GM04504 (cell line): Measurements from ENCODE around the gene HAPLN1.

Source experiments
- DNase-seq: peaks from one replicate; pipeline ENCODE4 v3.0.0-alpha.2; 2012; ENCODE audit warnings: low read depth

Gene HAPLN1

DNA sequence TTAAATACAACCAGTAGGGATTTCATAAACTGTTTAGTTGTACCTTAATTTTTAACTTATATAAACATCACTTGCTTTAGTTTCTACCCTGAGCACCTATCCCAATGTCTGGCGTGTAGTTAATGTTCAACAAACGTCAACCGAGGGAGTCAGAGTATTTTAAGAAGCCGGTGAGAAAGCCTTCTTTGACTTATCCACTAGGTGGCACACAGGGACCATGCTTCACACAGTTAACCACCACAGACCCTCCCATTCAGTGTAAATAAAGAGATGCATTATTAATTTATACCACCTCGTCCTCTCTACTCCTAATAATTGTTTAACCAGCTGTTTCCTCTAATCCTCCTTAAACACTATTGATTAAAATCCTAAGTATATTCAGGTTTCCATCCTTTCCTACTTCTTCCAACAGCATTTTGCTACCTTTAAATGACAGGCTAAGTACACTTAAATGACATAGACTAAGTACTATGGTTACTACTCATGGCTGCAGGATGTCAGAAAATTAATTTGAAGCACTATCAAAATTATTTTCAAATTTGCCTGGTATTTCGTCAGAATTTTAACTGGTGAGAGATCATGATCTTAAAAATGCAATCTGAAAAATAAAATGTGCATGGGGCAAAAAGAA, 2.3 kb downstream of the HAPLN1 start:
- DNase-seq, result no peak

DNA sequence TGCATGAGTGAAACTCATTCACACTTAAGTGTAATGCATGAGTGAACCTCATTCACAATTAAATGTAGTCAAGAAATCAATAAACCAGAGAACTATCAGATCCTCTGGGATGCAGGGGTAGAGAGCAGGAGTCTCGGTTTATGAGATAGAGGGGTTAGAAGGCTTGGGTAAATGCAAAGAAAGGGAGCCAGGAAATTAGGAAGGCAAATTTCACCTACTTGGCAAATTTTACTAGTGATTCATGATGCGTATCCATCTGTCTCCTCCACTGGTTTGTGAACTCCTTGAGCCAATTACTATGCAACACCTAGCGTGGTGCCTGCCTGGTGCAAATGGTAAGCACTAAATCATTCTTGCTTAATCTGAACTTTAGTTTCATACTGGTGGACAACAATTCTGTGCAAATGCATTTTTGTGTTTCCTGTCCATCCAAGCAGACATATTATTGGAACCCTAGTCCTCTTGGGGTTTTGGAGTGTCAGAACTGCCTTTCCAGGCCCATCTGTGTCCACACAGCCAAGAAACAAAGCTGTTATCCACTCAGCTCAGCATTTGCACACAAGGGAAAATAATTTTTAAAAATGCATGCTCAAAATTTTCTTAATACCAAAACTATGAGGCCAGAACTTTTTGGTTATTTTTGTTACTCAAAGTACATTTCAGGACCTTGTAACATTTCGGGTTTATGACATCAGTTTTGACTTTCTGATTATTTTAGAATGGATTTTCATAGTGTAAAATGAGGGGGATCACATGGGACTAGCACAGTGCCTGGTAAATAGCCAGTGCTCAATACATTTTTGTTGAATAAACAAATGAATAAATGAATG, 5.2 kb downstream of the HAPLN1 start:
- DNase-seq, result no peak

DNA sequence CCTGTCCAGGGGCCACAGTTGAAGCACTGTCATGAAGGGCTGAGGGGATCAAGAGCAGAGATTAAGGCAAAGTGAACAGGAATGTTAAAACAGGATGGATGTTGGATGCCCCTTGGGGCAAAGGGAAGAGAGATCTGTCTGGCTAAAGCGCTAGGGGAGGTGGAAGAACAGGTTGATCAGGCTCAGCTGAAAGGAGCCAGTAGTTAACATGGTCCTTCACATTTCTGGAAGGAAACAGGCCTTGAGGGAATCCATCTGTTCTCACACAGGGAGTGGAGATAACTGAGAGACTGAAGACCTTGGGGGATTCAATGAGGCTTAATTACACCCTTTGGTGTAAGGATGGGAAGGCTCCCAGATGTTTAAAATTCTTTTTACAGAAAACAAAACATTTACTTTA, 5.8 kb downstream of the HAPLN1 start:
- DNase-seq, result no peak

DNA sequence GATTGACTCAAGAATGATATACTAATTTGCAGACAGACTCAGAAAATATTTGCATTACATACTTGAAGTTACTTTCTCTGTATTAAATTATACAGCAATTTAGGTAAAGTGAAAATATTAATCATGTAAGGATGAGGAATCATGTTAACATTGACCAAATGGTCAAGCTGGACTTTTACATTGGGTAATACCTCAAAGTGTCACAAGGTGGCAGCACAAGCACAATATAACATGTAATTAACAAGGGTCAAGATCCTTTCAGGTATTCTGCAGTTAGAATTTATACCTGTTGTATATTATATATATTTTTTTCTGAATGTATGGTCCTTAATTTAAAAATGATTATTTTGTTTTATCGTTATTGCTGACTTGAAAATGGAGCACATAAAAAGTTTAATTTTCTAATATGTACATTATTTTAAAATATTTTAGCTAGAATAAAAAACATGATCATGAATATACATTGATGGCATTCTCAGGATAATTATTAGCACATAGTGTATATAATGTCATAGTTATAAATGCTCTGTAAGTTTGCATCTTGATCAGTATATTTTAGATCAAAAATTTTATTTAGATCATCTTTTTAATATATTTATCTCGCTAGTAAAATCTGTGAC, 8.6 kb downstream of the HAPLN1 start:
- no peak for DNase-seq

DNA sequence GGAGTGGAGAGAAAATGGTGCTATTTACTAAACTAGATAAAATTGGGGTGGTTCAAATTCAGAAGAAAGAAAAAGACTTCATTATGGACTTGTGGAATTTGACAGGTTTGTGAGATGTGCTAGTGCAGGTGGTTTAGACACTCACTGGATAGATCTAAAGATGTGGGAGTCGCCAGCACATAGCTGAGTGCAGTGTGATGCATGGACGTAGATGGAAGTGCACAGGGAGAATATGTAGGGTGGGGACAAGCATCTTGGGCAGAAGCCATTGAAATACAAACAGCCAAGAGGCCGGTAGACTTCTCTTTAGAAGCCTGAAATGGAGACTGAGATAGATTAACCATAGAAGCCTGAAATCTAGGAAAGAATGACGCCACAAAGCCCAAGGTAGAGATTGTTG, 10.7 kb downstream of the HAPLN1 start:
- no peak for DNase-seq

DNA sequence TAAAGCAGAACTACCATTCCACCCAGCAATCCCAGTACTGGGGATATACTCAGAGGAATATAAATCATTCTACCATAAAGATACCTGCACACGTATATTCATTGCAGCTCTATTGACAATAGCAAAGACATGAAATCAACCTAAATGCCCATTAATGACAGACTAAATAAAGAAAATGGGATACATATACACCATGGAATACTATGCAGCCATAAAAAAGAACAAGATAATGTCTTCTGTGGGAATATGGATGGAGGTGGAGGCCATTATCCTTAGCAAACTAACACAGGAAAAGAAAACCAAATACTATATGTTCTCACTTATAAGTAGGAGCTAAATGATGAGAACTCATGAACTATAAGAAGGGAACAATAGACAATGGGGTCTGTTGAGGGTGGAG, 12.5 kb downstream of the HAPLN1 start:
- DNase-seq, result no peak

DNA sequence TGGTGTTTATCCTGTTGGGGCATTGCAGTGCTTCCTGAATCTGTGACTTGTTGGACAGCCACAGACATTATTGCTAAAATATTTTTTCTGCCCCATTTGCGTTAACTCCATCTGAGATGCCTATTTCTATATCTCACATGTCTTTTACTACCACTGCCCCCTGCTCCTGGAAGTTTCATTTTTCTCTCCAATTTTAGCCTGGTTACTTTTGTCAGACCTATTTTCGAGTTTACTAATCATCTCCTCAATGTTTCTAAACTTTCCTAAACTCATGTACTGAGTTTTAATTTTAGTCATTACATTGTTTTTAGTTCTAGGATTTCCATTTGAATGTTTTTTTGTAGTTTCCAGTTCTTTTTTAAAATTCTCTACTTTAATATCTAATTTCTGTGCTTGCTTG, 17.6 kb downstream of the HAPLN1 start:
- no peak for DNase-seq

DNA sequence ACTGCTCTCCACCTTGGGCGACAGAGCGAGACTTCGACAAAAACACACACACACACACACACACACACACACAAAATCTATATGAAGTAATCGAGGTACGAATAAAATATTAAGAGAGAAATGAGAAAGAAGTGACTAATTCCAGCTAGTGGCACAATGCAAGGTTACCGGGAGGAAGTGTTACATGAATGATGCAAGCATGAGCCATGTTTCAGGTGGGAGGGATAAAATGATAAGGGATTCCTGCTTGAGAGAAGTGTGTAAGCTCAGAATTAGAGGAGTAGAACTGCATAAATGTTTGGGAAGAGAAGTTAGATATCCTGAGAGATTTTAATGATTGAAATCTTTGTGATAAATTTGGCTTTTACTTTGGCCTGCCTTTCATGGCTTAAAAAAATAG, 18.8 kb downstream of the HAPLN1 start:
- DNase-seq, result no peak

DNA sequence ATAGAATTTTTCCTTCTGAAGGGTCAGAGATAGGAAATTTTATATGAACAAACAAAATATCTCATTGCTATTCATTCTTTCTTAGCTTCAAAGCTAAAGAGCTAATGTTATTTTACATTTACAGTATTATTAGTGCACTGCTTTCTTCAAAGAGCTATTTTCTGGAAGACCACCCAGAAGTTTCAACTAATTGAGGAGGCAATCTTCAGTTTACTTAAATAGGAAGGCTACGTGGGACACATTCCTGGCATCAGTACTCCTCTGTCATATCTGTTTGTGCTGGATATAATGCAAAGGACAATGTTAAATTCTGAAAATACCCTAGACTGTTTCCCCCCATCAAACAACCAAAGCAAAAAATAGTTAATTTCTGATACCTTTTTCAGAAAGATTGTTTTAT, 30.8 kb downstream of the HAPLN1 start:
- DNase-seq, result no peak

DNA sequence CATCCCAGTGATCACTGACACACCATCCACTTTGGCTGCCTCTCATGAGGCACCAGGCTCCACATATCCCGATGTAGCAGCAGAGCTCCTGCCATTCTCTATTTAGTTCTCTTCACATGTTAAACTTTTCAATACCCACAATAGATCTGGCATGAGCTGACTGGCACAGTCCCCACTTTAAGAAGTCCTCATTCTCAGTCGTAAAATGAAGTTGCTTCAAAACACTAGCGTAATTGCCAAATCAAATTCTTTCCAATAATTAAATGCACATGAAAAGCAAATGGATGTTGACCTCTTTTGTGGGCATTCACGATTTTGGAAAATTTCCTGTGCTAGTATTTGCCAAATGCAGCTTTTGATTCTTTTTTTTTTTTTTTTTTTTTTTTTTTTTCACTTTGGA, 32.4 kb downstream of the HAPLN1 start:
- no peak for DNase-seq

DNA sequence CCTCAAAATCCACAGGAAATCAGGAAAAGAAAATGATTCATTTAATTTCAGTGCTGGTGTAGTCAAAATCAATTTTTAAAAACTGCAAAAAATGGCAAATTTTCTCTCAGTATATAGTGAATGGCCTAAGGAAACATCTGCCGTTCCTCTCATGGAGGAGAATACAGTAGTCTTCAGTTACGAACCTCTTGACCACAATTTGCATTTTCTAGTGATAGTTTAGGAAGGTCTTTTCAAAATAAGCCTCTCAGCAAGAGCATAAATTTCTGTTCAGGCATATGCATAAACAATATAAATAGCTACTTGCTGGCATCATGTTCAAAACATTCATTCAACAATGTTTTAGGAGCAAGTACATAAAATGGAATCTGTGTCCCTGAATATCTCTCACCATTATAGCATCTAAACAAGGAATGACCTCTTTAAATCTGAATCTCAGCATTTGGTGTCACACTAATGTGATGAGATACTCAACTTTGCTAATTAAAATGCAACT, 33.5 kb downstream of the HAPLN1 start:
- DNase-seq, result no peak

DNA sequence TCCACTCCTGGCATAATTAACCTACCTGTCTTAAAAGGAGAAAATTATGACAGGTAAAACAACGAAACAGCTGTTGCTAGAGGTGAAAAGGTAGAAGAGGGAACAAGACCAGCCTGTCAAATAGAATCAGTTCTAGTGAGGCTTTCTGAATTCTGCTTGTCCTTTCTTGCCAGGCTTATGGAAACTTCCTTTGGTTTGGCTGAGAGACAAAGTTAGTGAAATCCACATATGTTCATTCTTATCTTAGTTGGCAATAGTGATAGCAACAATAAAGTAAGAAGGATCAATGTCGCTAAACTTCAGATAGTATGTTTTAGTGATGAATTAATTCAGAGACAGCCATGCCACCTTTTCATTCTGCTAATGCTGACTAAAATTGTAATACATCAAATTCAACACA, 34.4 kb downstream of the HAPLN1 start:
- DNase-seq, result no peak

DNA sequence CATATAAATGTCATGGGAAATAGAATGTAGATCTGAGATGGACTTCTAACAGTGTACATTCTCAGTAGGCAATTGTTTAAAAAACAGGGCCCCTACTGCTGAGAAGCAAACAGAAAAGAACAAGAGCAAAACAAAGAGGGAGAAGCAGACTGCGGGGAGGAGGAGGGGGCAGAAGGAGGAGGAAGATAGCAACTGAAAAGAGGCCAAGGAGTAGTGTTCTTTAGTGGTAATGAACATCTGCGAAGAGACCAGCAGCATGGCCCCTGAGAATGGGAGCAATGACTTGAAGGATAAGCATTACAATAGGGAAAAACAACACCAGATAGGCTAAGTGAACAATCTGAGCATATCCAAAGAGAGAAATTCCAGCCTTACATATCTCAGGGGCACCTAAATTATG, 36.8 kb downstream of the HAPLN1 start:
- no peak for DNase-seq

DNA sequence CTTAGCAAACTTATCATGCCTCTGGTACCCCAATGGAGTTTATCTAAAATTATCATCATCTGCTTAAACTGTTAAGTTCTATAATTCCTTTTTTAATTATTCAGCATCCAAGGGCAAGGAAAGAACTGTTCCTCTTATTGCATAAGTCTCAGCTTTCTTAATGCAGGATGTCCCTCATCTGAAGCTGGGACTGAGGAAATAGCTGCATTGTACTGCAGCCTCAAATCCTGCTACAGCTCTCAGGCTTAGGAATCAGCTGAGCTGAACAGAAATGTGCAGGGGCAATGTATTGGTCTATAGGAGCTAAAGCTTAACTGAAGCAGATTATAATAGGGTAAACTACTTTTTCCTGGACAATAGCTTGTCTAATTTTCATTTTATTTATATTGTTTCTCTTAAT, 48.0 kb downstream of the HAPLN1 start:
- DNase-seq, result no peak

DNA sequence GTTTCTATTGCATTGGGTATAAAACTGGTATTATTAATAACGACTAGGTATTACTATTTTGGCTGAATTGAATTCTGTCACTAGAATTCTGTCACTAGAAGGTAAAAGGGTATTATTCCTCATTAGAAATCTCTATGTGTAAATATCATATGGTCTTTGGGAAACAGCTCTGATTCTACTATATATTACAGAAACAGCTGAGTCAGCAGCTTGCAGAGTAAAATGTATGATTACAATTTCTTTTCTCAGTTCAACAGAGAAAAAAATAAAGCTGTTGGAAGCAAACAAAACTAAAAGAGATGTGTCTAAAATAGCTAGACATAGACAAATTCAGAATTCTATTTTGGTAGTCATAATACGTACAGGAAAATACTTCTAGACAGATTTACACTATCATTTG, 48.5 kb downstream of the HAPLN1 start:
- DNase-seq, result no peak

DNA sequence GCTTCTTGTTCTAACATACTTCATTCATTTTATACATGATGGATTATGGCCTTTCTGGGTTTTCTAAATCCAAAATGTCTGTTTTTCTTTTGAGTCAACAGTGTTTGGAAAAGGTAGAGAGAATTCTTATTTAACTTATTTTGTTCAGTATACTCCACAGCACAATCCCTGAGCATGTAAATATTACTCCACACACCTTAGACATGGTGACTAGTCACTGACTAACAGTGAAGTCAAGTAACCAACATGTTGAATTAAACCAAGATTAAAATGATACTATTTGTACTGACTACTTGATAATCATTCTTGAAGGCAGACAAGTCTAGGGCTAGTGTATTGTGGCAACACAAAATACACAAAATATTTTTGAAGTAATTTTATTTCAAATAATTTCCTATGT, 55.0 kb downstream of the HAPLN1 start:
- DNase-seq, result no peak

DNA sequence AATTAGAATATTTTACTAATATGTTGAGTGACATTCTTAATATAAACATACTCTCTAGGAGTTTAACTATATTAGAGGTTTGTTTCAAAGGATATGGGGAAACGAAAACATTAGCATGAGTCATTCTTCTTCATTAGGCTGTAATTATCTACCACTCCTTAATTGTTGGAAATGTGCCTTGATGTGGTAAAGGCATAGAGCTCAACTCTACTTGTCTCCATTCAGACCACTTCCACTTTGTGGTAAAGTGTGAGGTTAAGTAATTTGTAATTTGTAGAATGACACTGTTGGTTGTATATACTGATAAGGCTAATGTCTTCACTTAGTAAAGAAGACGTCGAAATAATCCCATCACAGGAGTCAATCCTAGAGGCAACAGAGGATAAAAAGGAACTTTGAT, 58.1 kb downstream of the HAPLN1 start:
- no peak for DNase-seq

DNA sequence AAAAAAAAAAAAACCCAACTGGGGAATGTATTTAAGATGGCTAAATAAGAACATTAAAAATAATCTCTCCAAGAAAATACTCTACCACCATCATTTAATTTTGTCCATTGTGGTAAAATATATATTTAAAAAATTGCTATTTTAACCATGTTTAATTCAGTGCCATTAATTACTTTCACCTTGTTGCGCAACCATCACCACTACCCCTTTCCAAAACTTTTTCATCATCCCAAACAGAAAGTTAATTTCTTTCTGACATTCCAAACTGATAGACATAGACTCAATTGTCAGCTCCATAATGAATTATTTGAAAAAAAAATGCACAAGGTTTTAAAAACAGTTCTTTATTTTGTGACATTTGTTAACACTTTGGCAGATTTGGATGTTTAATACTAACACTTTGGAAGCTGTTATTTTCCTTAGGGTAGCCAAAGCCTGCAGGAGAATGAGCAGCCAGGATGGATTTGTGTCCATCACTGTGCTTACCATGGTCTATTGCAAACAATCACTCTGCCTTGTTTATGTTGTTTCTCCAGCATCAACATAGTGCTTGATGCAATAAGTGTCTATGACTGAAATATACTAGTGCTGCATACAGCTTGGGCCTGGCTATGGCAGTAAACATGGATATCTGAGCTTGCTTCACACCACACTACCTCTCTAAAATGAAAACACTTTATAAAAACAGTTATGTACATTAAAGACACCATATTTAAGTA, 62.7 kb downstream of the HAPLN1 start:
- no peak for DNase-seq

DNA sequence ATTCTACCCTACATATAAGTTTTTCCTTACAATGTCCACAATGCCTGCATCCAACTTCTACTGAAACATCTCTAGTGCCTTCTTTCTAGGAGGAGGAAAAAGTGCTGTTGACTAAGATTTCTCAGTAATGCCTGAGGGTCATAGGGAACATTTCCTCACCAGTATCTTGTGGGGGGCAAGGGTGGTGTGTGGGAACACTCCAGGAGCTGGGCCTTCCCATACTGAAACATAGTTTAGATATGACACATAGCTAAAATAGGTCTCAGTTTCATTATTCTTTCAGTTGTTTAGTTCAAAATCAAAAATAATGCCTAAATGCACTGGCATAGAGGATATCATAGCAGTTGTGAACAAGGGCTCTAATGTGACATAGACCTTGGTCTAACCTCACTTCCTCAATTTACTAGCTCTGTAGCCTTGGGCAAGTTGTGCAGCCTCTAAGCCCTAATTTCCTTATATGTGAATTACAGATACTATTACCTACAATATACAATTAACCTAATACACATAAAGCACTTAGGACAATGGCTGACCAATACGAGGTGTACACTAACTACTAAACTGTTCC, 66.1 kb downstream of the HAPLN1 start:
- DNase-seq, result no peak

DNA sequence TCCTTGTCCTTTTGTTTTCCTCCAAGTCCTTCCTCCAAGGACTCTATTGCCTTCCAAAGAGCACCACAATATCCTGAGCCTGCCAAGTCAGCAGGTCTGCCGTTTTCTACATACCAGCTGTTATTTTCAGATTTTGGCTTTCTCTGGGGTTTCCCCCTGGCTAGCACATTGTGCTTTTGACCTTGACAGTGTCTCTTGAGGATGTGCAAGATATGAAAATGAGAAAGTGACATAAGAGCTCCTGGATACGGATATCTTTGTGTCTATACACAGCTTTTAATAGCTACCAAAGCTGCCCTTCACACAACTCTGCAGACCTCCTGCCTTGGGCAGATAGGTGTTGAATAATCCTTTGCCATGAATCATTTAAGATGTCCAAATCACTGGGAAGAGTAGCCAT, 67.0 kb downstream of the HAPLN1 start:
- no peak for DNase-seq

DNA sequence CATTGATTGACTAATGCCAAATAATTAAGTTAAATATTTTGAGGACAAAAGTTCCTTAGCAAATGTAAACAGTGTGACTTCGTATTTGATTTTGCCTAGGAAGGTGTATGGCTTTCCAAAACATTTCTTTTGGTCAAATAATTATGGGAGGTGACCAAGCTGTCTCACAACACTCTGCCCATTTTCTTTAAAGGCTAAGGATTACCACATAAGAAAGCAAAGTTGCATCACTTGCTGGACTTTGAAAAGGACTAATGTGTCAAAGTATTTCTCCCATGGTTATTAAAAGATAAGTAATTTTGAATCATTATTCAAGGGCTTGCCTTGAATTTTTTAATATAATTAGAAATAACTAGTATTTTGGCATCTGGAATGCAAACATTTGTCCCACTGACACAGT, 74.7 kb downstream of the HAPLN1 start:
- no peak for DNase-seq

DNA sequence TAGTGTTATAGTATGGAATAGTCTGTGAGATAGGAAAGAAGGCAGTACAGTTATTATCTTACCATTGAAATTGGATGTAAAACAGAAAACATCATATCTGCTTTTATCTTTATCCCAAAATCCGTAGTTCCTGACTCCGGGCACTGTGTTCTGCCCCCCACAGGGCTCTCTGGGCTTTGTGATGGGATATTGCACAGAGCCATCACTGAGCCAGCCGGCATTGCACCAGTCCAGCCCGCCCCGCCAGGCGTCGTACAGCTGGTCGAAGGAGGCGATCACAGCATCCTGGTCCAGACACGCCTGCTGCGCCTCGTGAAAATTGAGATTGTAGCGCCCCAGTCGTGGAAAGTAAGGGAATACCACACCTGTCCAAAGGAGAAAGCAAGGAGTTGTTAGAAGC, 76.4 kb downstream of the HAPLN1 start:
- no peak for DNase-seq
